LoVo (cell line): Measurements from ENCODE around the gene DOP1B.
"Not testable (repeated sequence)": the region's sequence is repeated elsewhere in the genome, so short reads cannot be mapped to it uniquely, and the experiment has no call there.

Source experiments
- DNase-seq: peaks from one replicate; pipeline ENCODE4 v3.0.0-alpha.2; 2016; ENCODE audit warnings: low spot score

The DOP1B gene

GRCh38 chr21:36175771-36176565 lies 19.3 kb downstream of the DOP1B start:
- no peak for DNase-seq

- DNase-seq = no peak
These were observed 21.7 kb downstream of the DOP1B start for GRCh38 chr21:36178349-36178748.

- DNase-seq = no peak
These were observed 22.5 kb downstream of the DOP1B start for GRCh38 chr21:36179145-36179544.

DNA sequence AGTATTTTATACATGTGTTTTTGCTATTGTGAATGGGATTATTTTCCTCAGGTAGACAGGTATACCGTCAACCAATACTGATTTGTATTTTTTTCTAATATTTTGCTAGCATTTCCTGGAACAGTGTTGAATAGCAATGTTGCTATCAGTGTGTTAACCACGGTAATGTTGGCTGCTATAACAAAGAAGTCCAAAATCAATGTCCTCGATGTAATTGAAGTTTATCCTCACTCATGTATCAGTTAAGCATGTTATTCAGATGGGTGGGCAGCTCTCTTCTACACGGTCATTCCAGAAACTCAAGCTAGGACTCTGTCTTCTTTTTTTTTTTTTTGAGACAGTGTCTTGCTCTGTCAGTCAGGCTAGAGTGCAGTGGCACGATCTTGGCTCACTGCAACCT lies 24.3 kb downstream of the DOP1B start:
- DNase-seq = no peak

DNA sequence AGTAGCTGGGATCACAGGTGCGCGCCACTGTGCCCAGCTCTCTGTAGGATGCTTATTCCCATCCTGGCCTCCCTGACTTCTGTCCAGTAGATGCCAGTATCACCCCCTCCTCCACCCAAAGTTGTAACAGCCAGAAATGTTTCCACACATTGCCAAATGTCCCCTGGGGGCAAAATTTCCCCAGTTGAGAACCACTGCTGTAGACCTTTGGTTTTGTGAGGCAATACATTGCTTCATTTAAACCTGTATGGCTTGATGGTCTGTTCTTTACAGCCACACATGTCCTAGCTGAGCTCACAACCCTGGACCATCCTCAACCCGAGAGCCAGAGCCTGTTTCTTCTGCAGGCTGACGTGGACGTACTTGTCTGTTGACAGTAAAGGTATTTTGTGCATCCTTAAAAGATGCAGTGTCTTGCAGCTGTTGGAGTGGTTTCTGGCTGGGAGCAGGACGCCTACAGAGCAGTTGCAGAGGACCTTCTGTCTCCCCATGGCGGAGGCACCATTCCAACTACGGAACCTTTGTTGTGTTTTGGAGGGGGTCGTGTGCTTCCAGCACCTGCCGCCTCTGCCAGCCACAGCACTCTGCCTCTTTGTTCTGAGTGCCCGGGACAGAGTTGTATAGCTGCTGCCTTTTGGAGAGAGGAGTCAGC lies 26.6 kb downstream of the DOP1B start:
- DNase-seq = no peak

GRCh38 chr21:36184545-36184944 lies 27.9 kb downstream of the DOP1B start:
- DNase-seq = no peak

DNA sequence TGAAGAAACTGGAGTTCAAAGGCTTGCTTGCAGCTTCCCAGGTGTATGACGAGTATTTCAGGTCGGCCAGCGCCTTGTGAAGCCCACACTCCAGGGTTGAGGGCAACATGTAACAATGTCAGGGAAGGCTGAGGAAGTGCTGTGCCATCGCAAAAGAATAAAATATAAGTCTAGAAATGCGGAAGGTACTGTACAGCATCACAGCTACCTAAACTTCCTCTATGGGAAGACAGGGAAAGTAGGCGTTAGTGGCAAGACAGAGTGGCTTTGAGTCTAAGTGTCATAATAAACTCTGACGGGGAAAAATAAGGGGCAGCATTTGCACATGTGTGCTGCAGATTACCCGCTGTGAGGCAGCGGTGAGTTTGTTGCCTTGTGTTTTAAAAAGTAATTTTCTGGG lies 28.9 kb downstream of the DOP1B start:
- DNase-seq = no peak

DNA sequence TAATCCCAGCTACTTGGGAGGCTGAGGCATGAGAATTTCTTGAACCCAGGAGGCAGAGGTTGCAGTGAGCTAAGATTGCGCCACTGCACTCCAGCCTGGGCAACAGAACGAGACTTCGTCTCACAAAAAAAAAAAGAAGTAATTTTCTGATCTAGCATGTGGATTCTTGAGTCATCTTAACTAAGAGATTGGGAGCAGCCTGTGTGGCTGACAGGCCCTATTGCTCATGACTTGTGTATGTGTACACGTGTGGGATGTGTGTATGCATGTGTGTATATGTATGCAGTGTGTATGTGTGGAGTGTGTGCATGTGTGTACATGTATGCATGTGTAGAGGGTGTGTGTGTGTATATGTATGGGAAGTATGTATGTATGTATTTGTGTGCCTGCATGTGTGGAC lies 29.5 kb downstream of the DOP1B start:
- no peak for DNase-seq

GRCh38 chr21:36186506-36187399 lies 30.1 kb downstream of the DOP1B start:
- DNase-seq = no peak

GRCh38 chr21:36188081-36188681 lies 31.6 kb downstream of the DOP1B start:
- peak; percentile 58 for DNase-seq

DNA sequence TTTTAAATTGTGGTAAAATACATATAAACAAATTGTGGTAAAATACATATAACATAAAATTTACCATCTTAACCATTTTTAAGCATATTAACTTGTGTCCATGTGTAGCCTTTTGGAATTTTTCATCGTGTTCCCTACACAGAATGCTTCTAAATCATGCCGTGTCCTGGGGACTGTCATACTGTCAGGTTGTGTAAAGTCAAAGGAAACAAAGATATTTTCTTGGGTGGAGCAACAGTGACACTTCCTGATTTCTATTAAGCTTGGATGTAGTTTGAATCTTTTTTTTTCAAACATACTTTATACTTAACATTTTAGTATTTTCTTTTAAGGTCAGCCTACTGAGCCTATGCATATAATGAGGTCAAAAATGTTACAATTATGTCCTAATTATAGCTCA lies 32.3 kb downstream of the DOP1B start:
- DNase-seq = no peak

GRCh38 chr21:36190736-36191135 lies 34.1 kb downstream of the DOP1B start:
- no peak for DNase-seq

- DNase-seq = no peak
These were observed 36.6 kb downstream of the DOP1B start for GRCh38 chr21:36193200-36193599.

DNA sequence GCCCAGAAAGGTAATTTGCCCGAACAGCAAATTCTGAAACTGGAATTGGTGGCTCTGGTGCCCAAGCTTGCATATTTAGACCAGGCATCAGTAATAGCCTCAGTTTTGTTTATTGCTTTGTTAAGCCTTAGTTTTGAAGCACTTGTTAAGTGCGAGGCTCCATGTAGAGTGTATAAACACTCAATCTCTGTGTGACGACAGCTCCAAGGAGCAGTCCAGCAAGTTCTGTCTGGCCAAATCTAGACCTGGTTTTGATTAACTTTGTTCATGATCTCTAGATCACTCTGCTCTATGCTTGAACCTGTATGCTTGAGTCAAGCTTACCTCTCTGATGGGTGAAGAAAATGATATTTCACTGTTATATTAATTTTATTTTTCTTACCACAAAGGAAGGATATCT lies 37.4 kb downstream of the DOP1B start:
- no peak for DNase-seq

DNA sequence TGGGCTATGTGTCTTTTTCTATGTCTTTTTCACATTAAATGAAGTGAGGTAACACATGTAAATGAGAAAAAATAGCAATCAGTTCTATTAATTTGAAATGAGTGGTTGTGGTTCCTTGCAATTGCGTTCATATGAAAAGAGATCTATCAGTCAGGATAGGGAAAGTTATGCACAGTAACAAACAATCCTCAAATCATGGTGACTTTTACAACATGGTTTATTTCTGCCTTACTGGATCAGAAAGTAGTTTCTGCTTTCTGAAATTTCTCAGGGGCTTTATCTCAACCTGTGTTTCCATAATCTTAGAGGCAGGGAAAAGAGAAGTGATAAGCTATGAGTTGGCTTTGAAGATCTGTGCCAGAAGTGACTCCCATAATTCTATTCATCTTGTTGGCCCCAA lies 39.0 kb downstream of the DOP1B start:
- DNase-seq = no peak

GRCh38 chr21:36199021-36199420 lies 42.4 kb downstream of the DOP1B start:
- no peak for DNase-seq

GRCh38 chr21:36199575-36199974 lies 43.0 kb downstream of the DOP1B start:
- not testable (repeated sequence) for DNase-seq

- no peak for DNase-seq
These were observed 43.5 kb downstream of the DOP1B start for GRCh38 chr21:36200081-36200561.

DNA sequence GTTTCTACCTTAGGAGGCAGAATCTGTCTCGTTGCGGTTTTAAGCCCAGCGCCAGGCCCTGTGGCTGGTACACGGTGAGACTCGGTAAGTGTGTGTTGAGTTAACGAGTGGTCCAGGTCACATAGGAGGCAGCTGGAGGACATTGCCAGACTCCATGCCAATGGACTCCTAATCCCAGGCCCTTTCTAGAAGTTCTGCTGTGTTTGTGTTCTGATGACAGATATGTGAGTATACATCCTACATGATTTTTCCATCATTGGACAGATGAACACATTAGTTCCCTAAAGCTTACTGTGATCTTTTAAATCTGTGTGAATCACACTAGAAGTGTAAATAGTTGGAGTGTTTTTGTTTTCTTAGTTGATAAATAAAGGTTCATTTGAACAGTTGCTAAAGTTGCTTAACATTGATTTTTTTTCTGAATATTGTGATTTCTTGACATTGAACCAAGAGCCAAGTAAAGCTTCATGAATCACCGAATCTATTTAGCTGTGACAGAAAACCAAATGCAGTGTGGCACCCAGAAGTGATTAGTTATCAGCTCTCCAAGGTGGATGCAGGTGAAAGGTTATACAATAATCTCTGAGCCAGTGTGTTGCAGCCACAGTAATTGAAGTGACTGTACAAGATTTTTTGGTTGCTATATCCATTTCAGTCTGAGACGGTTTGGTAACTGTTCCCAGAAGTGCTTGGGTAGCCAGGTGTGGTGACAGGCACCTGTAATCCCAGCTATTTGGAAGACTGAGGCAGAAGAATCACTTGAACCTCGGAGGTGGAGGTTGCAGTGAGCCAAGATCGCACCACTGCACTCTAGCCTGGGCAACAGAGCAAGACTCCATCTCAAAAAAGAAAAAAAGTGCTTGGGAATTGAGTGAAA lies 46.3 kb downstream of the DOP1B start:
- no peak for DNase-seq

DNA sequence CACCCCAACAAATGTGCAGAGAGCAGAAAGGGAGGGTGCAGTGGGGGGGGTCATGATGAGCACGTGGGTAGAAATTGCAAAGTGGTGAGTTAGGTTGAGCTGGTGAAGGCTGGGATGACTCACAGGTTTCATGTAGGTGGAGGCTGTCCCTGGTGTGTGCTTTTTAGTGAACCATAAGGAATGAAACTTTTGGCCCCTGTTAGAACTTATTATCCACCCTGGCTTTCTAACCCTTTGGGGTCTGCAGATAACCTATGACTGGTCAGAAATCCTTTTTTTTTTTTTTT lies 46.9 kb downstream of the DOP1B start:
- DNase-seq = peak; percentile 65

- no peak for DNase-seq
These were observed 48.4 kb downstream of the DOP1B start for GRCh38 chr21:36204980-36205379.
